GM12875 (cell line): ENCODE results near the gene SLC5A12.

Experiments used
- H3K4me3 ChIP-seq: one replicate; pipeline ENCODE4 v1.5.1; 2011; ENCODE audit warnings: low read depth, low read length, control low read depth
- CTCF ChIP-seq: IDR thresholded peaks from 2 replicates; pipeline ENCODE4 v1.5.1; 2011; ENCODE audit warnings: low read depth, mild to moderate bottlenecking, control low read depth, inconsistent platforms, low read length, moderate library complexity, borderline replicate concordance; ENCODE audit not compliant: insufficient read depth

SLC5A12 gene

GRCh38 chr11:26623076-26623659 is 98.7 kb downstream of the SLC5A12 start:
- H3K4me3 ChIP-seq, result no peak overlapping the region
- no peak for TF ChIP-seq CTCF

GRCh38 chr11:26622181-26622580 is 99.7 kb downstream of the SLC5A12 start:
- no peak overlapping the region for H3K4me3 ChIP-seq
- no peak for TF ChIP-seq CTCF

GRCh38 chr11:26621132-26621531 is 100.7 kb downstream of the SLC5A12 start:
- H3K4me3 ChIP-seq, result no peak overlapping the region
- no peak for TF ChIP-seq CTCF

- H3K4me3 ChIP-seq, result no peak overlapping the region
- no peak for TF ChIP-seq CTCF
Observed at GRCh38 chr11:26620282-26621045, 101.4 kb downstream of the SLC5A12 start.

- no peak overlapping the region for H3K4me3 ChIP-seq
- TF ChIP-seq CTCF, result no peak
Observed at GRCh38 chr11:26618441-26618840, 103.4 kb downstream of the SLC5A12 start.
